Loucy (cell line): ENCODE results near the gene BRSK2.

Experiments
- CTCF ChIP-seq: fragments of 200-600 bp; sonication (generic); conservative IDR thresholded peaks from 2 replicates; pipeline ENCODE4 v1.5.1; 2014; ENCODE audit warnings: mild to moderate bottlenecking, antibody characterized with exemption, low read length
- EZH2phosphoT487 ChIP-seq: fragments of 200-600 bp; IDR thresholded peaks from 2 replicates; pipeline ENCODE4 v1.6.1; 2018; ENCODE audit warnings: antibody characterized with exemption, mild to moderate bottlenecking, moderate library complexity, borderline replicate concordance

GRCh38 chr11:1403721-1404460 lies 14.2 kb downstream of the BRSK2 start:
- no peak for TF ChIP-seq CTCF
- no peak for TF ChIP-seq EZH2phosphoT487
